ENCODE measurements around the gene MLLT10.

GRCh38 chr10:21512573-21513404 lies 21.2 kb upstream of the MLLT10 start:
- TF ChIP-seq, protein P1, sequence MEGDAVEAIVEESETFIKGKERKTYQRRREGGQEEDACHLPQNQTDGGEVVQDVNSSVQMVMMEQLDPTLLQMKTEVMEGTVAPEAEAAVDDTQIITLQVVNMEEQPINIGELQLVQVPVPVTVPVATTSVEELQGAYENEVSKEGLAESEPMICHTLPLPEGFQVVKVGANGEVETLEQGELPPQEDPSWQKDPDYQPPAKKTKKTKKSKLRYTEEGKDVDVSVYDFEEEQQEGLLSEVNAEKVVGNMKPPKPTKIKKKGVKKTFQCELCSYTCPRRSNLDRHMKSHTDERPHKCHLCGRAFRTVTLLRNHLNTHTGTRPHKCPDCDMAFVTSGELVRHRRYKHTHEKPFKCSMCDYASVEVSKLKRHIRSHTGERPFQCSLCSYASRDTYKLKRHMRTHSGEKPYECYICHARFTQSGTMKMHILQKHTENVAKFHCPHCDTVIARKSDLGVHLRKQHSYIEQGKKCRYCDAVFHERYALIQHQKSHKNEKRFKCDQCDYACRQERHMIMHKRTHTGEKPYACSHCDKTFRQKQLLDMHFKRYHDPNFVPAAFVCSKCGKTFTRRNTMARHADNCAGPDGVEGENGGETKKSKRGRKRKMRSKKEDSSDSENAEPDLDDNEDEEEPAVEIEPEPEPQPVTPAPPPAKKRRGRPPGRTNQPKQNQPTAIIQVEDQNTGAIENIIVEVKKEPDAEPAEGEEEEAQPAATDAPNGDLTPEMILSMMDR (IDR thresholded peaks at IDR 0.05; ENCODE audit: poor library complexity), result no peak
- no peak for TF ChIP-seq EZH2 (IDR thresholded peaks at IDR 0.05; ENCODE audit: borderline replicate concordance)

Measured in hepatocyte (in vitro differentiated cells).